H1 (cell line): Measurements from ENCODE around the gene RERE. TPM values are rescaled to one million over a fixed set of nuclear protein-coding genes. Genes with fewer than 3 reads are reported as not detected.

Experiments
- CHD2 ChIP-seq: IDR thresholded peaks from 2 replicates; pipeline ENCODE4 v1.6.1; 2012; ENCODE audit warnings: low read length, improper control_type of control experiment
- CREB1 ChIP-seq: IDR thresholded peaks from 2 replicates; pipeline ENCODE4 v1.6.1; 2012; ENCODE audit warnings: inconsistent platforms
- FOSL1 ChIP-seq: IDR thresholded peaks from 2 replicates; pipeline ENCODE4 v1.6.1; 2011; ENCODE audit warnings: mild to moderate bottlenecking, low read depth, low read length, moderate library complexity; ENCODE audit not compliant: insufficient read depth
- NANOG ChIP-seq: IDR thresholded peaks from 2 replicates; pipeline ENCODE4 v1.6.1; 2011; ENCODE audit warnings: low read length, low read depth, mild to moderate bottlenecking, inconsistent platforms; ENCODE audit not compliant: insufficient read depth, poor library complexity, severe bottlenecking
- PHF8 ChIP-seq: fragments of 200-600 bp; sonication (generic); conservative IDR thresholded peaks from 2 replicates; pipeline ENCODE4 v1.7.1; 2012; ENCODE audit warnings: low read depth, mild to moderate bottlenecking, inconsistent platforms, low read length, moderate library complexity
- POLR2AphosphoS5 ChIP-seq: IDR thresholded peaks from 2 replicates; pipeline ENCODE4 v1.6.1; 2011; ENCODE audit warnings: low read depth, low read length
- SIN3A ChIP-seq, 2 experiments: IDR thresholded peaks in 1 of 2; conservative IDR thresholded peaks in 1 of 2; 2 replicates each; pipeline ENCODE4 v1.6.1; 2011 to 2012; ENCODE audit warnings: low read length in 2 of 2, improper control_type of control experiment in 1 of 2, low read depth in 1 of 2, mild to moderate bottlenecking in 1 of 2
- polyA plus RNA-seq, 7 experiments: library from polyadenylated mRNA; depleted of rRNA in 3 of 7; stranded (reverse) in 5 of 7; unstranded in 2 of 7; fragments of >200 nt in 5 of 7; fragments of 200-250 nt in 2 of 7; gene quantifications; 1 replicate in 5 of 7; 2 replicates in 1 of 7; 4 replicates in 1 of 7; pipeline versions ENCODE4 v1.2.1 to v1.2.3, GENCODE V29; 2011 to 2013; ENCODE audit warnings: missing spikeins in 2 of 7, mixed read lengths in 2 of 7
- total RNA-seq: library from RNA; stranded (reverse); fragmentation: NEBNext Ultra II Directional; extraction: Animal tissue kit (Norgen Biotek cat#: 25700); gene quantifications from 2 replicates; pipeline ENCODE4 v1.2.1, GENCODE V29; 2021

Gene RERE
- total and polyA plus RNA-seq, 2 of the 8 experiments (the other 6 are each of a cell fraction or from before 2014, with no cell fraction given): 15.3 to 142 TPM

GRCh38 chr1:8628606-8629005, 188.8 kb downstream of the RERE start (continued):
- TF ChIP-seq SIN3A (conservative IDR thresholded peaks at IDR 0.05 in 1 of 2, IDR thresholded peaks at IDR 0.05 in 1 of 2; ENCODE audit: low read depth in 1 of 2, low read length in 2 of 2) (no peak), PHF8 (no peak), CHD2 (no peak), NANOG (no peak), CREB1 (no peak), POLR2AphosphoS5 (no peak), FOSL1 (no peak)
